C1 segment of cervical spinal cord (tissue), 14 donors: Measurements from ENCODE around the gene MAVS.
A peak's percentile ranks its signal among the peaks of the same experiment; 100 is the strongest.
"Not testable (repeated sequence)": the region's sequence is repeated elsewhere in the genome, so short reads cannot be mapped to it uniquely, and the experiment has no call there.

Source experiments
- DNase-seq, 14 donors: peaks; one replicate each; lab custom pipeline; 2025; lab: John Stamatoyannopoulos, UW

The MAVS gene

GRCh38 chr20:3885715-3886114, 39.1 kb downstream of the MAVS start:
- no peak for DNase-seq

GRCh38 chr20:3887876-3888620, 41.4 kb downstream of the MAVS start:
- peak in 6 of 14 donors; percentile 28 to 74 (median 62) for DNase-seq

- peak; percentile 77 to 99 (median 98) for DNase-seq
These were observed 42.2 kb downstream of the MAVS start, which contains the start of gene PANK2 for GRCh38 chr20:3888622-3889488. PANK2 (plus strand) TSS chr20:3889387.

GRCh38 chr20:3889489-3890397, 43.1 kb downstream of the MAVS start:
- DNase-seq, result peak in 12 of 14 donors; percentile 13 to 65 (median 44)

- peak in 1 of 14 donors; percentile 15 for DNase-seq
These were observed 43.7 kb downstream of the MAVS start for GRCh38 chr20:3890398-3890751.

GRCh38 chr20:3890999-3891929, 44.6 kb downstream of the MAVS start:
- DNase-seq, result no peak

- DNase-seq, result no peak
These were observed 48.2 kb downstream of the MAVS start for GRCh38 chr20:3894796-3895195.

GRCh38 chr20:3896302-3896701, 49.7 kb downstream of the MAVS start:
- no peak for DNase-seq

- DNase-seq, result no peak
These were observed 50.4 kb downstream of the MAVS start for GRCh38 chr20:3896853-3897583.

GRCh38 chr20:3898181-3898580, 51.5 kb downstream of the MAVS start:
- not testable (repeated sequence) for DNase-seq

GRCh38 chr20:3898639-3899038, 52.0 kb downstream of the MAVS start:
- no peak for DNase-seq

GRCh38 chr20:3900187-3900604, 53.6 kb downstream of the MAVS start:
- no peak for DNase-seq

- DNase-seq, result no peak
These were observed 54.5 kb downstream of the MAVS start for GRCh38 chr20:3901028-3901705.

GRCh38 chr20:3901706-3902440, 55.2 kb downstream of the MAVS start:
- DNase-seq, result no peak

GRCh38 chr20:3902446-3902845, 55.8 kb downstream of the MAVS start:
- no peak for DNase-seq

- no peak for DNase-seq
These were observed 57.6 kb downstream of the MAVS start for GRCh38 chr20:3904224-3904623.

- DNase-seq, result no peak
These were observed 58.2 kb downstream of the MAVS start for GRCh38 chr20:3904857-3905256.
